ENCODE data around the gene TSSC4.

The TSSC4 gene

DNA sequence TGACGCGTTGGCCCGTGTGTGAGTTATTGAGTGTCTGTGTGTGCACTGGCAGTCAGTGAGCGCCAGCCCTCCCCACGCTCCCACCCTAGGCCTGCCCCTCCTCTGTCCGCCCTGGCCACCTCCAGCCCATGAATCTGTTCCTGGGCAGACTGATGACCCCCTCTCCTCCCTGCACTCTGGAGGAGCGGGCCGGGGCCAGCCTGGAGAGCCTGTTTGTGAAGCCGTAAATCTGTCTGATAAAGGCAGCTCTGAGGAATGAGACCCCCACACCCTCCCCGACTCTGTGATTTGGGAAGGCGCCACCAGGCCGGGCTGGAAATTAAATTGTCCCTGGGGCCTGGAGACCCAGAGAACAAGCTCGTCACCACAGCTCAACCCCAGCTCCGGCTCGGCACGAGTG is 8.6 kb downstream of the TSSC4 start:
- H3K4me3 ChIP-seq (ENCODE audit: low read length), result no peak overlapping the region

DNA sequence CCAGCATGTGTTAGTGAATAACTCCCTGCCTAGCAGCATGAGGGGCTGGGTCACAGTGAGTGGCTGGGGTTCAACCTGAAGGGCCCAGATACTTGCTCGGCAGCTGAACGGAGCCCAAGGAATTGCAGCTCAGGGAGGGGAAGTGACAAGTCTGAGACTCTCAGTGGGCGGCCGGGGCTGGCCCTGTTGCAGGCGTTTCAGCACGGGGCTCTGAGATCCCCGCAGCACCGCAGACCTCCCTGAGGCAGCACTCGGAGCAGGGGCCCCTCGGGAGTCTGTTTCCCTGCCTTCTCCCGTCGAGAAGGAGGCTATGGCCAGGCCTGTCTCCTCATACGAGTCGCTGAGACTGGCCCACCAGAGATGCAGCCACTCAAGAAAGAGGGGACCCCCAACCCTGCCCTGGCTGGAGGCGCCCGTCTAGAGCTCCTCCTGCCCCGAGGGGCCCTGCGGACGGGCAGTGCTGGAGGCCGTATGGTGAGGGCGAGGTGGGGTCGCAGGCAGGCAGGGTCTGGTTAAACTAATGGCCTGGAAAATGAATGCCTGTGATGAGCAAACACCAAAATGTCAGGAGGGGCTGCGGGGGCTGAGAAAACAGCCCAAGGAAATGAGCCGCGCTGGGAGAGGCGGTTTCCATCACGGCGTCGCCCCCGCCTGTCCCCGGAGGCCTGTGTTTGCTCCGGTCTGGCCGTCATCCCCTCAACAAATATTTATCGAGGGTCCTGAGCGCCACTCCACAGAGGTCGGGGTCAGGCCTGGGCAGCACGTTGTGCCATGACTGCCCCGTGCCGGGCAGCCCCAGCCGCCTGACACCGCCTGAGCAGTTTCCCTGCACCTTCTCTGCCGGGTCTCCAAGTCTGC is 9.3 kb downstream of the TSSC4 start:
- Histone ChIP-seq H3K27ac (ENCODE audit: low read length) (no peak overlapping the region), H3K27me3 (ENCODE audit: control insufficient read depth, insufficient read depth, low read length) (no peaks in the 10 kb centered on the region), H3K4me3 (ENCODE audit: low read length) (no peak overlapping the region), H3K36me3 (ENCODE audit: control insufficient read depth, low read depth, low read length) (no peaks in the 10 kb centered on the region), H3K9ac (ENCODE audit: low read length) (no peak overlapping the region), H3K9me3 (ENCODE audit: control insufficient read depth, low read depth, low read length) (no peaks in the 10 kb centered on the region), H3K4me1 (ENCODE audit: control insufficient read depth, low read depth, low read length) (no peaks in the 10 kb centered on the region)

More for the DNA sequence above, 8.6 kb downstream of the TSSC4 start:
- H3K4me1 ChIP-seq (ENCODE audit: control insufficient read depth, low read depth, low read length), result no peaks in the 10 kb centered on the region
- H3K9me3 ChIP-seq (ENCODE audit: control insufficient read depth, low read depth, low read length), result no peaks in the 10 kb centered on the region
- no peaks in the 10 kb centered on the region for H3K36me3 ChIP-seq (ENCODE audit: control insufficient read depth, low read depth, low read length)
- H3K9ac ChIP-seq (ENCODE audit: low read length), result no peak overlapping the region
- no peaks in the 10 kb centered on the region for H3K27me3 ChIP-seq (ENCODE audit: control insufficient read depth, insufficient read depth, low read length)
- no peak overlapping the region for H3K27ac ChIP-seq (ENCODE audit: low read length)

DNA sequence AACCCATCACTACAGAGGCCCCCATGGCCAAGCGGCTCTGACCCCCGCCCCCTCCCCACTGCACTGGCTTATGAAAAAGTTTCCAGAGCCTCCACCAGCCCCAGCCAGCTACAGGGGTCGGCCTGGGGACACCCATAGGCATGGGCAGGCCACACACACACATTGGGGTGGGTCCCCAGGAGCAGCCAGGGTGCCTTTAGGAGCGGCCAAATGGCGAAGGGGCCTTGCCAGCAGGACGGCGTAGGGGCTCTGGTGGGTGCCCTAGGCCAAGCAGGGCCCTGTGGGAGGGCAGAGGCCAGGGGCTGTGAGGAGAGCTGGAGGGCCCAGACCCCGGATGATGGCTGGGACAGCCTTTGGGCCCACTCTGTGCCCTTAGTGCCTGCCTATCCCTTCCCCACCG is 10.1 kb downstream of the TSSC4 start:
- Histone ChIP-seq H3K27ac (ENCODE audit: low read length) (no peak overlapping the region), H3K4me3 (ENCODE audit: low read length) (no peak overlapping the region), H3K9ac (ENCODE audit: low read length) (no peak overlapping the region), H3K4me1 (ENCODE audit: control insufficient read depth, low read depth, low read length) (no peaks in the 10 kb centered on the region), H3K9me3 (ENCODE audit: control insufficient read depth, low read depth, low read length) (no peaks in the 10 kb centered on the region), H3K36me3 (ENCODE audit: control insufficient read depth, low read depth, low read length) (no peaks in the 10 kb centered on the region), H3K27me3 (ENCODE audit: control insufficient read depth, insufficient read depth, low read length) (no peaks in the 10 kb centered on the region)

DNA sequence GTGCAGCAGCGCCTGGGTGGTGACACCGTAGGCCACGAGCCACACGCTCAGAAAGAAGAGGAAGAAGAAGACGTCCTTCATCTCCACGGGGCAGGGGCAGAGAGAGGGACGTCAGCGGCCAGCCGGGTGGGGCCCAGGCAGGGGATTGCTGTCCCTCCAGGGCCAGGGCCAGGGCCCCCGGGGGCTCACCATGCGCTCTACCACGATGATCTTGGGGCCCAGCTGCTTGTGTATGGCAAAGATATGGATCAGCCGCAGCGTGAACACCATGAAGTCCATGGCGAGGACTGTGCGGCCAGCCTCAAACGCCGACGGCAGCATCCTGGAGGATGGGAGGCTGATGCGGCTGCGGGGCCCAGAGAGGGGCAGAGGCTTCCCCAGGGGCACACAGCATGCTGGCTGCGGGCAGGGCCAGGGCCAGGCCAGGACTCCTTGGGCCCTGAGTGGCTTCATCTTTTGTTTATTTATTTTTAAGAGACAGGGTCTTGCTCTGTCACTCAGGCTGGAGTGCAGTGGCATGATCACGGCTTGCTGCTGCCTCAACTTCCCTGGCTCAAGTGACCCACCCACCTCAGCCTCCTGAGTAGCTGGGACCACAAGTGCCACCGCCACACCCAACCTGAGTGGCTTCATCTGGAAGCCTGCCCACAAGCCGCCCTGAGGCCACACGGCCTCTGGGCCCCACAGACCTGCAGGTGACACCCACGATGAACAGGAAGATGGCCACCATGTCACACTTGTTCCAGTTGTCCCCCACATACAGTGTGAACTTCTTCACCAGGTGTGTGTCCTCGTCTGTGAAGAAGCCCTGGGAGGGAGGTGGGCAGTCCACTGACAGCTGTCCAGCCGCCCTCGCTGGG is 11.1 kb downstream of the TSSC4 start:
- Histone ChIP-seq H3K9ac (ENCODE audit: low read length) (no peak overlapping the region), H3K9me3 (ENCODE audit: control insufficient read depth, low read depth, low read length) (no peaks in the 10 kb centered on the region), H3K27ac (ENCODE audit: low read length) (no peak overlapping the region), H3K36me3 (ENCODE audit: control insufficient read depth, low read depth, low read length) (no peaks in the 10 kb centered on the region), H3K4me1 (ENCODE audit: control insufficient read depth, low read depth, low read length) (no peaks in the 10 kb centered on the region), H3K4me3 (ENCODE audit: low read length) (no peak overlapping the region), H3K27me3 (ENCODE audit: control insufficient read depth, insufficient read depth, low read length) (no peaks in the 10 kb centered on the region)

DNA sequence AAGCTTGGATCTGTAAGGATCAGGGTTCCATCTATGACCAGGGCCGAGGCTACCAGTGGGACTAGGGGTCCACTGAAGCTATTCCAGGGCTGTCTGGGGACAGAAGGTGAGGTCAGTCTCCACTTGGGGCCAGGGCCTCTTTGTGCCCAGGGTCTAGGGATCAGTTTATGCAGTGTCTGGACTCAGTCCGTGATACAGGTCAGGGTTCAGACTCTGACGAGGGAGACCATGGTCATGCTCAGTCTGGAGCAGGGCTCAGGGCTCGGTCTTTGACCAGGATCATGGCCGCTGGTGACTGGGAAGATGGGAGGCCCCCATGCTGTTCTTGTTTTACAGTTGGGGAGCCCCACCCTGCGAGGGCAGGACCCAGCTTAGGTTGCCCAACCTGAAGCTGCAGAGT is 11.8 kb downstream of the TSSC4 start:
- H3K4me1 ChIP-seq (ENCODE audit: control insufficient read depth, low read depth, low read length), result no peaks in the 10 kb centered on the region
- no peaks in the 10 kb centered on the region for H3K36me3 ChIP-seq (ENCODE audit: control insufficient read depth, low read depth, low read length)
- H3K27ac ChIP-seq (ENCODE audit: low read length), result no peak overlapping the region
- H3K4me3 ChIP-seq (ENCODE audit: low read length), result no peak overlapping the region
- no peak overlapping the region for H3K9ac ChIP-seq (ENCODE audit: low read length)
- no peaks in the 10 kb centered on the region for H3K27me3 ChIP-seq (ENCODE audit: control insufficient read depth, insufficient read depth, low read length)
- no peaks in the 10 kb centered on the region for H3K9me3 ChIP-seq (ENCODE audit: control insufficient read depth, low read depth, low read length)

DNA sequence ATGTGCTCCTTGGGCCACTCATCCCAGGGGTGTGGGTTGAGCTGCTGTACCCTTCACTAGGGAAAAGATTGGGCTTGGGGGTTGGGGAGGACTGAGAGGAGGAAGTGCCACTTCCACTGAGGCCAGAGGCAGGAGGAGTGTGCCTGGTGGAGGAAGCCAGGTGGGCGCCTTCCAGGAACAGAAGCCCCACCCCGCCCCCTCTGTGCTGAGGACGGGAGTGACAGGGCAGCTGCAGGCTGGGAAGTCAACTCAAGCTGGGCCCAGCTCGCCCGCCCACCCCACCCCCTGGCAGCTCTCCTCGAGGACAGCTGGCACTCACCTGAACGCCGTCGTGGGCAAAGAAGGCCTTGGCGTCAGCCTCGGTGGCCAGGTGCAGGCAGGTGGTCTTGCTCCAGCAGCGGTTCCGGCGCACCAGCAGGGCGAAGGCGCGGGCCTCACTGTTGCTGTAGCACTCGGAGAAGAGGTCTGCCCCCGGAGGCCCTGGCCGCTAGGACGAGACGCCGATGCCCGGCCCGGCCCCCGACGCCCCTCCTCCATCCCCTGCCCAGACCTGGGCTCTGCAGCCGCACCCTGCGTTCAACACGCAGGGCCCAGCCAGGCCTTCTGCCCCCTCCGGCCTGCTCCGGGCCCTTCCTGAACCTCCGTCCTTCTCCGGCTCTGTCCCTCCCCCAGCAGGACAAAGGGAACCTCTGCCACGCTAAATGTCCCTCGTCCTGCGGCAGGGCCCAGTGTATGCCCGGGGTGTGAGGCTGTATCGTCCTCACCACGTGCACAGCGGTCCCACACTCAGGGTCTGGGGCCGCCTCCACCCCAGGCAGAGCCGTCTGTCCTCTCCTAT is 13.4 kb downstream of the TSSC4 start:
- no peaks in the 10 kb centered on the region for H3K27me3 ChIP-seq (ENCODE audit: control insufficient read depth, insufficient read depth, low read length)
- H3K36me3 ChIP-seq (ENCODE audit: control insufficient read depth, low read depth, low read length), result no peaks in the 10 kb centered on the region
- H3K9ac ChIP-seq (ENCODE audit: low read length), result no peak overlapping the region
- no peak overlapping the region for H3K27ac ChIP-seq (ENCODE audit: low read length)
- H3K4me3 ChIP-seq (ENCODE audit: low read length), result no peak overlapping the region
- H3K4me1 ChIP-seq (ENCODE audit: control insufficient read depth, low read depth, low read length), result no peaks in the 10 kb centered on the region
- H3K9me3 ChIP-seq (ENCODE audit: control insufficient read depth, low read depth, low read length), result no peaks in the 10 kb centered on the region

DNA sequence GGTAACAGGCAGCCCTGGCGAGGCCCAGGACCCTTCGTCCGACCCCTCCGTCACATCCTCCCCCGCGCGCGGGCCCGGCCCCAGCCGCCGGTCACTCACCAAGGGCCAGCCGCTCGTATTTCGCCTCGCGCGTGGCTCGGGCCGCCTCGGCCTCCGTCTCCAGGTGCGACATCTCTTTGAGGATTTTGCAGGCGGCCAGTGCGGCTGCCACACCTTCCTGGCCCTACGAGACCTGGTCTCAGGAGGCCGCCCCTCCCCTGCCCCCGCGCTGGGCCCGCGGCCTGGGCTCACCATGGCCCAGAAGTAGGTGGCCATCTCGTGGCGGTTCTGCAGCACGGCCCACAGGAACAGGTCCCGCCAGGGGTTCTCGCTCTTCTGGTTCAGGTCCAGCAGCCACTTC is 14.1 kb downstream of the TSSC4 start:
- no peaks in the 10 kb centered on the region for H3K27me3 ChIP-seq (ENCODE audit: control insufficient read depth, insufficient read depth, low read length)
- H3K9me3 ChIP-seq (ENCODE audit: control insufficient read depth, low read depth, low read length), result no peaks in the 10 kb centered on the region
- H3K4me1 ChIP-seq (ENCODE audit: control insufficient read depth, low read depth, low read length), result no peaks in the 10 kb centered on the region
- no peak overlapping the region for H3K9ac ChIP-seq (ENCODE audit: low read length)
- H3K36me3 ChIP-seq (ENCODE audit: control insufficient read depth, low read depth, low read length), result no peaks in the 10 kb centered on the region
- H3K4me3 ChIP-seq (ENCODE audit: low read length), result no peak overlapping the region
- no peak overlapping the region for H3K27ac ChIP-seq (ENCODE audit: low read length)

DNA sequence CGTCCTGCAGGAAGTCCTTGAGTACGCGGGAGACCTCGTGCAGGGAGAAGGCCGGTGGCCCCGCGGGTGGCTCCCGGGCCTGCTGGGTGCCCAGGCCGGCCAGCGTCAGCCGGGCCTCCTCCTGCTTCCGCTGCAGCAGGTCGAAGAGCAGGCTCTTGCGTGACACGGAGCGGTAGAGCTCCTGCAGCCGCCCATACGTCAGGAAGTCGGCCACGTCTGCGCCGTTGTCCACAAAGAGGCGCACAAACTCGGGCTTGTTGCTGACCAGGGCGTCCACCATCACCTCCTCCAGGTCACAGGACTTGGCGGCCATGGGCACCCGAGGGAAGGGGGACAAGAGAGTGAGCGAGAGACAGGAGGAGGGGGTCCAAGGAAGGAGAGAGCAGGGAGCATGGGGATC is 14.6 kb downstream of the TSSC4 start:
- Histone ChIP-seq H3K4me1 (ENCODE audit: control insufficient read depth, low read depth, low read length) (no peaks in the 10 kb centered on the region), H3K36me3 (ENCODE audit: control insufficient read depth, low read depth, low read length) (no peaks in the 10 kb centered on the region), H3K9me3 (ENCODE audit: control insufficient read depth, low read depth, low read length) (no peaks in the 10 kb centered on the region), H3K4me3 (ENCODE audit: low read length) (no peak overlapping the region), H3K27ac (ENCODE audit: low read length) (no peak overlapping the region), H3K9ac (ENCODE audit: low read length) (no peak overlapping the region), H3K27me3 (ENCODE audit: control insufficient read depth, insufficient read depth, low read length) (no peaks in the 10 kb centered on the region)

DNA sequence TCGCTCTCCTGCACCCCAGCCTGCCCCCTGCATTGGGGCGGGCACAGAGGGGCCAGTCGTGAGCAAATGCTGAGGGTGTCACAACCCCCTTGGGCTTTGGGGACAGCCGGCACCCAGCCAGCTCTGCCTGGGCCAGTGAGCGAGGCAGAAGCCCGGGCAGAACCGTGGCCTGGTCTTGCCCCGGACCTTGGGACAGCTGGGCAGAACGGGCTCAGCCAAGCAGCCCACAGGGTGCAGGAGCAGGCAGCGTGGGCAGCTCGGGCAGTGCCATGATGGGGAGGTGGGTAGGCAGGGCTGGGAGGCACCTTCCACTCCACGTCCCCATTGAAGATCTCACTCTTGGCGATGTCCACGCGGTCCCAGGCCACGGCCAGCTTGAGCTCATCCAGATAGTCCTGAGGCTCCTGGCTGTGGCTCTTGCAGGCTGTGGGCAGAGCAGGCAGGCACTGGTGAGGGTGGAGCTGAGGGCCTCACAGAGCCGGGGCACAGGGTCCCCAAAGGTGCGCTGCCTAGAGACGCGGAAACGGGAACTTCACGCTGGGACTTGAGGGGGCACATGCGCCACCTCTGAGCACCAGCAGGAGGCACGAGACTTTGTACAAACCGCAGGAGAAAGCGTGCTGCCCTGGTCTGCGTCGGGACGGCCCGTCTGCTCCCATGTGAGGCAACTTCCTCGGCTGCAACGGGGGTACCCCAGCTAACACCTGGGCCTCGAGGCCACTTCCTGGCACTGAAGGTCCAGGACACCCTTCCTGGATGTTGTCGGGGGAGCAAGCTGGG is 15.2 kb downstream of the TSSC4 start:
- no peaks in the 10 kb centered on the region for H3K36me3 ChIP-seq (ENCODE audit: control insufficient read depth, low read depth, low read length)
- H3K27me3 ChIP-seq (ENCODE audit: control insufficient read depth, insufficient read depth, low read length), result no peaks in the 10 kb centered on the region
- H3K9ac ChIP-seq (ENCODE audit: low read length), result no peak overlapping the region
- no peaks in the 10 kb centered on the region for H3K4me1 ChIP-seq (ENCODE audit: control insufficient read depth, low read depth, low read length)
- H3K27ac ChIP-seq (ENCODE audit: low read length), result no peak overlapping the region
- H3K4me3 ChIP-seq (ENCODE audit: low read length), result no peak overlapping the region
- H3K9me3 ChIP-seq (ENCODE audit: control insufficient read depth, low read depth, low read length), result no peaks in the 10 kb centered on the region

DNA sequence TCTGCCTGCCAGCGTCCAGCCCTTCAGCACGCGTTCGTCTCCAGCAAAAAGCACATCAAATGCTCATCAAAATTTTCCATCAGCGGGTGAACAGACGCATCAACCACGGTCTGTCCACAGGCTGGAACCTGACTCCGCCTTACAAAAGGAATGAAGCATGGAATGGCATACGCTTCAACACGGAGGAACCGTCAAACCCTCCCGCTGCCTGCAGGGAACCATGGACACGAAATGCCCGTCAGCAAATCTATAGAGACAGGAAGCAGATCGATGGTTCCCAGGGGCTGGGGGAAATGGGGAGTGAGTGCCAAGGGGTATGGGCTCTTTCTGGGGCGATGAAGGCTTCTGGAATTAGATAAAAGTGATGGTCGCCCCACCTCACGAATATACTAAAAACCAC is 16.2 kb downstream of the TSSC4 start:
- no peak overlapping the region for H3K27ac ChIP-seq (ENCODE audit: low read length)
- H3K9ac ChIP-seq (ENCODE audit: low read length), result no peak overlapping the region
- no peaks in the 10 kb centered on the region for H3K9me3 ChIP-seq (ENCODE audit: control insufficient read depth, low read depth, low read length)
- H3K36me3 ChIP-seq (ENCODE audit: control insufficient read depth, low read depth, low read length), result no peaks in the 10 kb centered on the region
- no peak overlapping the region for H3K4me3 ChIP-seq (ENCODE audit: low read length)
- H3K4me1 ChIP-seq (ENCODE audit: control insufficient read depth, low read depth, low read length), result no peaks in the 10 kb centered on the region
- H3K27me3 ChIP-seq (ENCODE audit: control insufficient read depth, insufficient read depth, low read length), result no peaks in the 10 kb centered on the region
